ENCODE data around the gene KSR2. TPM values are rescaled to one million over a fixed set of nuclear protein-coding genes. Genes with fewer than 3 reads are reported as not detected.

Gene KSR2
- total RNA-seq, 1 experiment from 2014 or later = 0.02 TPM

DNA sequence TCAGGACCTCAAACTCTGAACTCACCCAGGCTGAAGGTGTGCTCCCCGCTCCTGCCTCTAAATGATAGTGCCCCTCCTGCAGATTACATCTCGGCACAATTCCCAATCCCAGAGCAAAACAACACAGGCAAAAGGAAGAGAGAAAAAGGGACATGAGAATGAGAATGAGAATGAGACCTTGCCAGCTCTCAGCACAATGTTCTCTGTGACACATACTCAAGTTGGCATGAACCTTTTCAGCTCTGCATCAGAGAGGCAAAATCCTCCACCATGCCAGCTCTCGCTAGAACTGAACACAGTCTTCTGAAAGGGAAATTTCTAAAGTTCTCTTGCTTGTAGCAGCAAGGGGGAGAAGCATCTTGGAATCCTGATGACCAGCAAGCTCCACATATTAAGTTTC lies 84.6 kb downstream of the KSR2 start:
- no peak overlapping the region for H3K4me3 Mint-ChIP-seq (ENCODE audit: unreplicated experiment)
- intact Hi-C loops (cut with micrococcal nuclease) = no loop called here
- no peaks in the 10 kb centered on the region for H3K27me3 Mint-ChIP-seq (ENCODE audit: insufficient read depth, unreplicated experiment)
- H3K27ac Mint-ChIP-seq (ENCODE audit: low read depth, unreplicated experiment) = no peak overlapping the region
- H3K9me3 Mint-ChIP-seq (ENCODE audit: unreplicated experiment) = peaks cover 10% of the 10 kb centered on the region
- no peaks in the 10 kb centered on the region for H3K36me3 Mint-ChIP-seq (ENCODE audit: insufficient read depth, unreplicated experiment)
- CTCF ChIA-PET = interaction anchor here (2.3 kb wide), 1 partner anchor 10 kb away, joined by 16 read pairs; no protein-coding TSS in a partner anchor
- no peak for DNase-seq (ENCODE audit: unreplicated experiment)
- BruUV-seq (replicated peaks) = no TSS peak
- TF ChIP-seq, protein P1, sequence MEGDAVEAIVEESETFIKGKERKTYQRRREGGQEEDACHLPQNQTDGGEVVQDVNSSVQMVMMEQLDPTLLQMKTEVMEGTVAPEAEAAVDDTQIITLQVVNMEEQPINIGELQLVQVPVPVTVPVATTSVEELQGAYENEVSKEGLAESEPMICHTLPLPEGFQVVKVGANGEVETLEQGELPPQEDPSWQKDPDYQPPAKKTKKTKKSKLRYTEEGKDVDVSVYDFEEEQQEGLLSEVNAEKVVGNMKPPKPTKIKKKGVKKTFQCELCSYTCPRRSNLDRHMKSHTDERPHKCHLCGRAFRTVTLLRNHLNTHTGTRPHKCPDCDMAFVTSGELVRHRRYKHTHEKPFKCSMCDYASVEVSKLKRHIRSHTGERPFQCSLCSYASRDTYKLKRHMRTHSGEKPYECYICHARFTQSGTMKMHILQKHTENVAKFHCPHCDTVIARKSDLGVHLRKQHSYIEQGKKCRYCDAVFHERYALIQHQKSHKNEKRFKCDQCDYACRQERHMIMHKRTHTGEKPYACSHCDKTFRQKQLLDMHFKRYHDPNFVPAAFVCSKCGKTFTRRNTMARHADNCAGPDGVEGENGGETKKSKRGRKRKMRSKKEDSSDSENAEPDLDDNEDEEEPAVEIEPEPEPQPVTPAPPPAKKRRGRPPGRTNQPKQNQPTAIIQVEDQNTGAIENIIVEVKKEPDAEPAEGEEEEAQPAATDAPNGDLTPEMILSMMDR (IDR thresholded peaks at IDR 0.05; ENCODE audit: unreplicated experiment) = no peak
- POLR2A ChIA-PET = no interaction called here
- H3K4me1 Mint-ChIP-seq (ENCODE audit: insufficient read depth, unreplicated experiment) = peaks cover 8% of the 10 kb centered on the region

DNA sequence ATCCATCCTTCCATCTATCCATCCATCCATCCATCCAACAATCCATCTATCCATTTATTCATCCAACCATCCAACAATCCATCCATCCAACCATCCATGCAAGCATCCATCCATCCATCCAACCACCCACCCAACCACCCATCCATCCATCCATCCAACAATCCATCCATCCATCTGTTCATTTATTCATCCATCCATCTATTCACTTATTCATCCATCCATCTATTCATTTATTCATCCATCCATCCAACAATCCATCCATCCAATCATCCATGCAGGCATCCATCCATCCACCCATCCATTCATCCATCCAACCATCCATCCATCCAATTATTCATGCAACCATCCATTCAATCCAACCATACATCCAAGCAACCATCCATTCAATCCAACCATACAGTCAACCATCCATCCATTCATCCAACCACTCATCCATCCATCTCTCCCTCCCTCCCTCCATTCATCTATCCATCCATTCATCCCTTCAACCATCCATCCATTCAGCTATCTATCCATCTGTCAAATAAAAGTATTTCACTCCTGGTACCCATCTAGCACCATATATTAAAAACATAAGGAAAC lies 86.1 kb downstream of the KSR2 start:
- TF ChIP-seq, protein P1 (IDR thresholded peaks at IDR 0.05; ENCODE audit: unreplicated experiment) = no peak
- CTCF ChIA-PET = interaction anchor here (0.6 to 2.3 kb wide), 3 partner anchors 8 to 299 kb away, joined by 3 to 16 read pairs (median 6); no protein-coding TSS in a partner anchor
- no peak overlapping the region for H3K4me3 Mint-ChIP-seq (ENCODE audit: unreplicated experiment)
- peaks cover 8% of the 10 kb centered on the region for H3K4me1 Mint-ChIP-seq (ENCODE audit: insufficient read depth, unreplicated experiment)
- no peak for DNase-seq (ENCODE audit: unreplicated experiment)
- peaks cover 7% of the 10 kb centered on the region for H3K27me3 Mint-ChIP-seq (ENCODE audit: insufficient read depth, unreplicated experiment)
- peaks cover 10% of the 10 kb centered on the region for H3K9me3 Mint-ChIP-seq (ENCODE audit: unreplicated experiment)
- H3K36me3 Mint-ChIP-seq (ENCODE audit: insufficient read depth, unreplicated experiment) = no peaks in the 10 kb centered on the region
- intact Hi-C loops (cut with micrococcal nuclease) = no loop called here
- H3K27ac Mint-ChIP-seq (ENCODE audit: low read depth, unreplicated experiment) = no peak overlapping the region
- POLR2A ChIA-PET = no interaction called here
- no TSS peak for BruUV-seq (replicated peaks)

DNA sequence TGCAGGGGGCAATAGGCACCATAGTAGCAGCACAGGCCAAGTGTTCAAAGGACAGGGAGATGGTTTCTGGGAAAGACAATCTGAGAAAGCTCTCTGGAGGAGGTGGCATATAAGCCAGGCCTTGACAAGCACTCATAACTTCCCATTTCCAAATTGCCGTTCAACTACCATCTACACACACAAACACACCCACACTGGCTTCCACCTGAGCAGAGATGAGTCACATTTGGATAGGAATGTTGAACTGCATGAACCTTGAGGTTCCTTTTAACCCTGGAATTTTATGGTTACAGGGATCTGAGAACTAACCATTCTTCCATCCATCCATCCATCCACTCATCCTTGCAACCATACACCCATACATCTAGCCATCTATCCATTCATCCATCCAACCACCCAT lies 86.6 kb downstream of the KSR2 start:
- peaks cover 7% of the 10 kb centered on the region for H3K27me3 Mint-ChIP-seq (ENCODE audit: insufficient read depth, unreplicated experiment)
- H3K4me3 Mint-ChIP-seq (ENCODE audit: unreplicated experiment) = no peak overlapping the region
- intact Hi-C loops (cut with micrococcal nuclease) = no loop called here
- H3K9me3 Mint-ChIP-seq (ENCODE audit: unreplicated experiment) = peaks cover 10% of the 10 kb centered on the region
- ChIA-PET CTCF (no interaction called here), POLR2A (no interaction called here)
- DNase-seq (ENCODE audit: unreplicated experiment) = no peak
- H3K36me3 Mint-ChIP-seq (ENCODE audit: insufficient read depth, unreplicated experiment) = no peaks in the 10 kb centered on the region
- no peak overlapping the region for H3K27ac Mint-ChIP-seq (ENCODE audit: low read depth, unreplicated experiment)
- peaks cover 8% of the 10 kb centered on the region for H3K4me1 Mint-ChIP-seq (ENCODE audit: insufficient read depth, unreplicated experiment)
- TF ChIP-seq, protein P1 (IDR thresholded peaks at IDR 0.05; ENCODE audit: unreplicated experiment) = no peak
- BruUV-seq (replicated peaks) = no TSS peak

DNA sequence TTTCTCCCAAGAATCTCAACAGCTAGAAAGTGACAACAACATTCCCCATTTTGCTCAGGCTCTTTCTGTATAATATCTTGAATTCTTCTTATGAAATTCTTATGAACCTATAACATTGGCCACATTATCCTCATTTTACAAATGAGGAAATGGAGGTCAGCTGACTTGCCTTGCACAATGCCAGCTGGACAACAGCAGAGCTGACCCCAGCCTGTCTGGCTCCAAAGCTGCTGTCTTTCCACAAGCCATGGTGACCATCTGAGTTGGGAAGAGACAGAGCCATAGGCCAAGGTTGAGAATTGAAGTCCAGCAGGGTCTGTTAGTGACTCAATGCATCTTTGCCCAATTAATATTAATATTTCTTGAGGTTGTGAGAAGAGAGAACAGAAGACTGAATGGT lies 87.3 kb downstream of the KSR2 start:
- no peak overlapping the region for H3K27ac Mint-ChIP-seq (ENCODE audit: low read depth, unreplicated experiment)
- H3K27me3 Mint-ChIP-seq (ENCODE audit: insufficient read depth, unreplicated experiment) = peaks cover 7% of the 10 kb centered on the region
- ChIA-PET POLR2A (no interaction called here), CTCF (interaction anchor here (0.6 kb wide), 3 partner anchors 181 to 668 kb away, joined by 3 read pairs; no protein-coding TSS in a partner anchor)
- H3K36me3 Mint-ChIP-seq (ENCODE audit: insufficient read depth, unreplicated experiment) = no peaks in the 10 kb centered on the region
- TF ChIP-seq, protein P1 (IDR thresholded peaks at IDR 0.05; ENCODE audit: unreplicated experiment) = no peak
- intact Hi-C loops (cut with micrococcal nuclease) = no loop called here
- peaks cover 10% of the 10 kb centered on the region for H3K9me3 Mint-ChIP-seq (ENCODE audit: unreplicated experiment)
- DNase-seq (ENCODE audit: unreplicated experiment) = no peak
- BruUV-seq (replicated peaks) = no TSS peak
- H3K4me3 Mint-ChIP-seq (ENCODE audit: unreplicated experiment) = no peak overlapping the region
- peaks cover 8% of the 10 kb centered on the region for H3K4me1 Mint-ChIP-seq (ENCODE audit: insufficient read depth, unreplicated experiment)

Data from MCF 10A (cell line).